Type B pancreatic cell (in vitro differentiated cells): ENCODE measurements around the gene SH3GL3. TPM values are rescaled to one million over a fixed set of nuclear protein-coding genes. Genes with fewer than 3 reads are reported as not detected.

Experiments
- DNase-seq: peaks from one replicate; pipeline ENCODE4 v3.0.0; 2021; ENCODE audit warnings: mixed read lengths; ENCODE audit not compliant: unreplicated experiment; ENCODE audit errors: extremely low spot score
- H3K27ac Mint-ChIP-seq: 2 replicates; pipeline ENCODE4 v1.8.0; 2021; ENCODE audit warnings: mild to moderate bottlenecking, mixed read lengths
- H3K27me3 Mint-ChIP-seq: 2 replicates; pipeline ENCODE4 v1.8.0; 2021; ENCODE audit warnings: mixed read lengths
- H3K36me3 Mint-ChIP-seq: 2 replicates; pipeline ENCODE4 v1.8.0; 2021; ENCODE audit warnings: mixed read lengths
- H3K4me1 Mint-ChIP-seq: one replicate; pipeline ENCODE4 v1.8.0; 2021; ENCODE audit warnings: mixed read lengths; ENCODE audit not compliant: unreplicated experiment
- H3K4me3 Mint-ChIP-seq: 2 replicates; pipeline ENCODE4 v1.8.0; 2021; ENCODE audit warnings: mild to moderate bottlenecking, mixed read lengths
- H3K9me3 Mint-ChIP-seq: 2 replicates; pipeline ENCODE4 v1.8.0; 2021; ENCODE audit warnings: mixed read lengths
- CTCF ChIP-seq: fragments of 200-600 bp; sonication (generic); conservative IDR thresholded peaks from 2 replicates; pipeline ENCODE4 v1.5.0; 2021; ENCODE audit warnings: antibody characterized with exemption, mild to moderate bottlenecking
- total RNA-seq: library from RNA; stranded (reverse); gene quantifications from 2 replicates; pipeline ENCODE4 v1.2.1, GENCODE V29; 2021; ENCODE audit warnings: low replicate concordance

The SH3GL3 gene
- total RNA-seq, 1 donor from 2014 or later, result 10.0 TPM

DNA sequence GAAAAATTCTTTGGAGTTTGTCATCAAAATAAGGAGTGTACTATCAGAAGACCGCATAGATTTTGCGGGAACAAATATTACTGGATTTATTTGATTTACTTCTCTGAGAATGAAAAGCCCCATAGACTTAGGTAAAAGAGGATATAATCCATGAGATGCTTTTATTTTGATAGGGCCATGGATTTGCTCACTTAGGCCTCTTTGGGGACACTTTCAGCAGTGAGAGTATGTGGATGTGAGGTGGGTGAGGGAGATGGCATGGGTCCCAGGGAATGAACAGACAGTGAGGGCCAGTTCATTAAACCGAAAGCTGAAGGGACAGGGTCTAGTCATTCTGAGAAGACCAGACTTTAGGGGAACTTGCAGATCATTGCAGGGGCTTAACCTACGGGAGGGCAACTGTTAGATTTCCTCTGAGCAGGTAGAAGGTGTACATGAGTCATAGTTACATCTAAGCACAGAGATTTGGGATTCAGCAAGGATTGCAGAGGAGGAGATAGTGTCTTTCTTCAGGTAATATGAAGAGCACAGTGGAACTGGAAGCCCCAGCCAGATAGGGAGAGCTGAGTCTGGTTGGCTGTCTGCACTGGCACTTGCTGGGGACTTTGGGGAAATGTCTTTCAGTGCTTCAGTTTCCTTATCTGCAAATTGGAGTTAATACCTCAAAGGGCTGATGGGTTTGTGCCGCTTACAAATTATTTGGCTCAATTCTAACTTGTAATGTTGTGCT, 30.8 kb downstream of the SH3GL3 start:
- Mint-ChIP-seq H3K27ac (no peak overlapping the region), H3K36me3 (no peaks in the 10 kb centered on the region), H3K27me3 (no peaks in the 10 kb centered on the region), H3K4me3 (no peak overlapping the region), H3K9me3 (peaks cover 3% of the 10 kb centered on the region), H3K4me1 (peaks cover 5% of the 10 kb centered on the region)
- no peak for DNase-seq
- no peak for TF ChIP-seq CTCF

DNA sequence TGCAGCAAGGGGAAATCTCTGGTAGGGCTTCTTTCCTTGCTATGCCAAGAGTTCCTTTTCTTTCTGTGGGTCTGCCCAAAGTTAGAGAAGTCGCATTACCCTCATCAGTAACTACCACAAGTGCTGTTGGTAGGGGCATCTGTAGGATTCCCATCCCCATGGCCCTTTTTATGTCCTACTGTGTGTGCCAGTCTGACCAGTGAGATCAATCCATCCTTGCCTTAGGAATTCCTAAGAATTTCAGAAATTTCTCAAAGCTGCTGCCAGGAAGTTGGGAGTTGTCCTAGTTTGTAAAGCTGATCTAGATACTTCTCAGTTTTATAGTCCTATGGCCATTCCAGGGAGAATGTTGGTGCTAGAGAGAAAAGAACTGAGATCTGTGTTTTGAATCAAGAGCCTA, 36.5 kb downstream of the SH3GL3 start:
- Mint-ChIP-seq H3K9me3 (peaks cover 4% of the 10 kb centered on the region), H3K4me1 (peaks cover 5% of the 10 kb centered on the region), H3K36me3 (no peaks in the 10 kb centered on the region), H3K27me3 (no peaks in the 10 kb centered on the region), H3K27ac (no peak overlapping the region), H3K4me3 (no peak overlapping the region)
- no peak for TF ChIP-seq CTCF
- DNase-seq, result no peak

- Mint-ChIP-seq H3K36me3 (no peaks in the 10 kb centered on the region), H3K27ac (no peak overlapping the region), H3K9me3 (peaks cover 4% of the 10 kb centered on the region), H3K27me3 (no peaks in the 10 kb centered on the region), H3K4me1 (no peaks in the 10 kb centered on the region), H3K4me3 (no peak overlapping the region)
- TF ChIP-seq CTCF, result no peak
- no peak for DNase-seq
Measured at GRCh38 chr15:83484636-83485035, 37.5 kb downstream of the SH3GL3 start.

DNA sequence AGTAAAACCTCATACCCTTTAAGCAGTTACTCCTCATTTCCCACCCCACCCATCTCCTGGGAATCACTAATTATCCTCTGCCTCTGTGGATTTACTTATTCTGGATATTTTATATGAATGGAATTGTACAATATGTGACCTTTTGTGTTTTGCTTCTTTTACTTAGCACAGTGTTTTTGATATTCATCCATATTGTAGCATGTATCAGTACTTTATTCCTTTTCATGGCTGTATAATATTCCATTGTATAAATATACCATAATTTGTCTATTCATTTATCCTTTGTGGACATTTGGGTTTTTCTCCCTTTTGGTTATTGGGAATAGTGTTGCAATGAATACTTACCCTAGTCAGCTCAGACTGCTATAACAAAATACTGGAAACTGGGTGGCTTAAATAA, 39.2 kb downstream of the SH3GL3 start:
- H3K36me3 Mint-ChIP-seq, result no peaks in the 10 kb centered on the region
- H3K27ac Mint-ChIP-seq, result no peak overlapping the region
- DNase-seq, result no peak
- no peak overlapping the region for H3K4me3 Mint-ChIP-seq
- peaks cover 4% of the 10 kb centered on the region for H3K9me3 Mint-ChIP-seq
- no peaks in the 10 kb centered on the region for H3K4me1 Mint-ChIP-seq
- no peaks in the 10 kb centered on the region for H3K27me3 Mint-ChIP-seq
- no peak for TF ChIP-seq CTCF

DNA sequence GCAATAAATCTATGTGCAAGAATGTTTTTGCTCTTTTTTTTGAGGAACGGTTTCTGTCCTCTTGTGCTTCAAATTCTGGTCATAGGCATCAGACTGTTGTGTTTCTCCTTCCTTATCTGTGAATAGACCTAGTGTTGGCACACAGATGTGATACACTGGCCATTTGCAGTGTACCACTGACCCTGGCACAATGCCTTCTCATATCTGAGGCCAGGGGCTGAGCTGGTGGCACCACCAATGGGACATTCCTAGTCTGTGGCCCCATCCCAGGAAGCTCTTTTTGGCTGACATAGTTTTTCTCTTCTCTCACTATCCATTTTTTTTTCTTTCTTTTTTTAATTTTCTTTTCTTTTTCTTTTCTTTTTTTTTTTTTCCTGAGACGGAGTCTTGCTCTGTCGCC, 40.4 kb downstream of the SH3GL3 start:
- peaks cover 4% of the 10 kb centered on the region for H3K9me3 Mint-ChIP-seq
- no peak for TF ChIP-seq CTCF
- H3K36me3 Mint-ChIP-seq, result no peaks in the 10 kb centered on the region
- H3K4me1 Mint-ChIP-seq, result no peaks in the 10 kb centered on the region
- no peak overlapping the region for H3K4me3 Mint-ChIP-seq
- no peak overlapping the region for H3K27ac Mint-ChIP-seq
- no peak for DNase-seq
- H3K27me3 Mint-ChIP-seq, result no peaks in the 10 kb centered on the region
